ENCODE measurements around the gene SERPINA6.

Gene SERPINA6

GRCh38 chr14:94360945-94361565 lies 37.9 kb upstream of the SERPINA6 start:
- no peak overlapping the region for H3K4me2 ChIP-seq (ENCODE audit: low read length)
- H3K4me1 ChIP-seq: no peaks in the 10 kb centered on the region
- no peaks in the 10 kb centered on the region for H3K9me3 ChIP-seq (ENCODE audit: control insufficient read depth, low read length)
- no peak overlapping the region for H3K9ac ChIP-seq
- no peak for TF ChIP-seq CTCF (IDR thresholded peaks at IDR 0.05)
- no peaks in the 10 kb centered on the region for H3K36me3 ChIP-seq (ENCODE audit: control insufficient read depth, insufficient read depth, low read length)
- H3K4me3 ChIP-seq (ENCODE audit: low read depth, low read length): no peak overlapping the region
- H2AFZ ChIP-seq: no peak overlapping the region
- H3K27ac ChIP-seq: no peak overlapping the region
- no peaks in the 10 kb centered on the region for H3K27me3 ChIP-seq (ENCODE audit: control insufficient read depth, insufficient read depth, low read length)
- H3K79me2 ChIP-seq: no peaks in the 10 kb centered on the region

GRCh38 chr14:94357166-94357565 lies 34.0 kb upstream of the SERPINA6 start:
- H3K9me3 ChIP-seq (ENCODE audit: control insufficient read depth, low read length): no peaks in the 10 kb centered on the region
- H3K4me1 ChIP-seq: no peaks in the 10 kb centered on the region
- no peak overlapping the region for H2AFZ ChIP-seq
- H3K9ac ChIP-seq: no peak overlapping the region
- no peak for TF ChIP-seq CTCF (IDR thresholded peaks at IDR 0.05)
- no peak overlapping the region for H3K27ac ChIP-seq
- no peak overlapping the region for H3K4me3 ChIP-seq (ENCODE audit: low read depth, low read length)
- H3K36me3 ChIP-seq (ENCODE audit: control insufficient read depth, insufficient read depth, low read length): no peaks in the 10 kb centered on the region
- no peaks in the 10 kb centered on the region for H3K79me2 ChIP-seq
- no peak overlapping the region for H3K4me2 ChIP-seq (ENCODE audit: low read length)
- H3K27me3 ChIP-seq (ENCODE audit: control insufficient read depth, insufficient read depth, low read length): no peaks in the 10 kb centered on the region

GRCh38 chr14:94356379-94357056 lies 33.4 kb upstream of the SERPINA6 start:
- Histone ChIP-seq H3K4me2 (ENCODE audit: low read length) (no peak overlapping the region), H3K4me3 (ENCODE audit: low read depth, low read length) (no peak overlapping the region), H3K27me3 (ENCODE audit: control insufficient read depth, insufficient read depth, low read length) (no peaks in the 10 kb centered on the region), H3K9ac (no peak overlapping the region), H3K36me3 (ENCODE audit: control insufficient read depth, insufficient read depth, low read length) (no peaks in the 10 kb centered on the region), H3K79me2 (no peaks in the 10 kb centered on the region), H3K9me3 (ENCODE audit: control insufficient read depth, low read length) (no peaks in the 10 kb centered on the region), H2AFZ (no peak overlapping the region), H3K4me1 (no peaks in the 10 kb centered on the region), H3K27ac (no peak overlapping the region)
- TF ChIP-seq CTCF (IDR thresholded peaks at IDR 0.05): no peak

- no peaks in the 10 kb centered on the region for H3K36me3 ChIP-seq (ENCODE audit: control insufficient read depth, insufficient read depth, low read length)
- H3K27me3 ChIP-seq (ENCODE audit: control insufficient read depth, insufficient read depth, low read length): no peaks in the 10 kb centered on the region
- H3K27ac ChIP-seq: no peak overlapping the region
- no peaks in the 10 kb centered on the region for H3K79me2 ChIP-seq
- H3K9me3 ChIP-seq (ENCODE audit: control insufficient read depth, low read length): no peaks in the 10 kb centered on the region
- peak; percentile 10 for TF ChIP-seq CTCF (IDR thresholded peaks at IDR 0.05)
- H3K4me1 ChIP-seq: no peaks in the 10 kb centered on the region
- H3K4me2 ChIP-seq (ENCODE audit: low read length): no peak overlapping the region
- no peak overlapping the region for H2AFZ ChIP-seq
- no peak overlapping the region for H3K9ac ChIP-seq
- H3K4me3 ChIP-seq (ENCODE audit: low read depth, low read length): no peak overlapping the region
These were observed 32.2 kb upstream of the SERPINA6 start for GRCh38 chr14:94355191-94355794.

Measured in parathyroid adenoma (tissue), 2 donors.